Thyroid gland (tissue), 4 donors: ENCODE results near the gene CAPN13. TPM values are rescaled to one million over a fixed set of nuclear protein-coding genes. Genes with fewer than 3 reads are reported as not detected.

Source experiments
- DNase-seq, 2 donors: peaks; one replicate each; pipeline ENCODE4 v3.0.0-alpha.2; 2019
- H3K27ac ChIP-seq, 3 donors: fragments of 200-600 bp; sonication (generic); 1 replicate in 2 of 3; 2 replicates in 1 of 3; pipeline ENCODE4 v1.5.1; 2016 to 2019; ENCODE audit warnings: mild to moderate bottlenecking in 1 of 3, moderate library complexity in 1 of 3
- H3K27me3 ChIP-seq: fragments of 200-600 bp; sonication (generic); one replicate; pipeline ENCODE4 v1.5.1; 2019
- H3K36me3 ChIP-seq, 2 donors: fragments of 200-600 bp; sonication (generic); one replicate each; pipeline ENCODE4 v1.5.1; 2016 to 2019
- H3K4me1 ChIP-seq, 2 donors: fragments of 200-600 bp; sonication (generic); one replicate each; pipeline ENCODE4 v1.5.1; 2017 to 2019
- H3K4me3 ChIP-seq, 3 donors: fragments of 200-600 bp; sonication (generic); replicated peaks in 1 of 3; 1 replicate in 2 of 3; 2 replicates in 1 of 3; pipeline ENCODE4 v1.5.1; 2016; ENCODE audit warnings: mild to moderate bottlenecking in 1 of 3
- H3K9me3 ChIP-seq: fragments of 200-600 bp; sonication (generic); one replicate; pipeline ENCODE4 v1.5.1; 2017
- POLR2A ChIP-seq, 2 donors: fragments of 450-650 bp; IDR thresholded peaks; one replicate each; pipeline ENCODE4 v1.6.1; 2017; ENCODE audit warnings: antibody characterized with exemption in 2 of 2, mild to moderate bottlenecking in 2 of 2, moderate library complexity in 1 of 2
- WGBS, 2 donors: methylation state at CpG; one replicate each; pipeline ENCODE4 v1.1.5; 2017; 5-methylcytosine and 5-hydroxymethylcytosine counted together
- intact Hi-C: fragments of 100-400 bp; cut with DNase I; formaldehyde crosslinking; loops from one replicate; pipeline ENCODE4 v1.15.1; 2023
- total RNA-seq, 4 donors: library from RNA; depleted of rRNA; stranded (reverse); fragments of >200 nt; gene quantifications; one replicate each; pipeline ENCODE4 v1.2.3, GENCODE V29; 2016
- TF ChIP-seq, protein P1 (sequence below), 6 experiments: fragments of 200-600 bp in 3 of 6; fragments of 450-650 bp in 3 of 6; sonication (generic) in 3 of 6; IDR thresholded peaks; one replicate each; pipeline ENCODE4 v1.5.1; 2016 to 2019; ENCODE audit warnings: antibody characterized with exemption in 6 of 6, mild to moderate bottlenecking in 2 of 6, inconsistent platforms in 1 of 6, moderate library complexity in 1 of 6

CAPN13 gene
- total RNA-seq, 4 donors from 2014 or later = 3.0 TPM; not detected in 3

GRCh38 chr2:30738141-30738911, 68.9 kb downstream of the CAPN13 start:
- TF ChIP-seq, protein P1, sequence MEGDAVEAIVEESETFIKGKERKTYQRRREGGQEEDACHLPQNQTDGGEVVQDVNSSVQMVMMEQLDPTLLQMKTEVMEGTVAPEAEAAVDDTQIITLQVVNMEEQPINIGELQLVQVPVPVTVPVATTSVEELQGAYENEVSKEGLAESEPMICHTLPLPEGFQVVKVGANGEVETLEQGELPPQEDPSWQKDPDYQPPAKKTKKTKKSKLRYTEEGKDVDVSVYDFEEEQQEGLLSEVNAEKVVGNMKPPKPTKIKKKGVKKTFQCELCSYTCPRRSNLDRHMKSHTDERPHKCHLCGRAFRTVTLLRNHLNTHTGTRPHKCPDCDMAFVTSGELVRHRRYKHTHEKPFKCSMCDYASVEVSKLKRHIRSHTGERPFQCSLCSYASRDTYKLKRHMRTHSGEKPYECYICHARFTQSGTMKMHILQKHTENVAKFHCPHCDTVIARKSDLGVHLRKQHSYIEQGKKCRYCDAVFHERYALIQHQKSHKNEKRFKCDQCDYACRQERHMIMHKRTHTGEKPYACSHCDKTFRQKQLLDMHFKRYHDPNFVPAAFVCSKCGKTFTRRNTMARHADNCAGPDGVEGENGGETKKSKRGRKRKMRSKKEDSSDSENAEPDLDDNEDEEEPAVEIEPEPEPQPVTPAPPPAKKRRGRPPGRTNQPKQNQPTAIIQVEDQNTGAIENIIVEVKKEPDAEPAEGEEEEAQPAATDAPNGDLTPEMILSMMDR (IDR thresholded peaks at IDR 0.05) = no peak
- Histone ChIP-seq H3K4me3 (no peak overlapping the region), H3K4me1 (no peaks in the 10 kb centered on the region), H3K36me3 (no peaks in the 10 kb centered on the region), H3K27ac (no peak overlapping the region), H3K9me3 (no peaks in the 10 kb centered on the region), H3K27me3 (no peaks in the 10 kb centered on the region)
- no peak for DNase-seq
- intact Hi-C loops = no loop called here
- 71 to 77% methylated on average over 7 of the region's 7 CpGs for WGBS, 2 donors

GRCh38 chr2:30737326-30737610, 70.0 kb downstream of the CAPN13 start:
- H3K9me3 ChIP-seq = no peaks in the 10 kb centered on the region
- no peak for DNase-seq
- no peaks in the 10 kb centered on the region for H3K27me3 ChIP-seq
- no peak overlapping the region for H3K27ac ChIP-seq
- intact Hi-C loops = no loop called here
- TF ChIP-seq, protein P1 (IDR thresholded peaks at IDR 0.05) = no peak
- no peak for TF ChIP-seq POLR2A (IDR thresholded peaks at IDR 0.05)
- no peaks in the 10 kb centered on the region for H3K36me3 ChIP-seq
- no peaks in the 10 kb centered on the region for H3K4me1 ChIP-seq
- 80% methylated on average over 8 of the region's 8 CpGs for WGBS, 2 donors
- H3K4me3 ChIP-seq = no peak overlapping the region

GRCh38 chr2:30736461-30737325, 70.6 kb downstream of the CAPN13 start:
- Histone ChIP-seq H3K4me3 (no peak overlapping the region), H3K36me3 (no peaks in the 10 kb centered on the region), H3K9me3 (no peaks in the 10 kb centered on the region), H3K4me1 (no peaks in the 10 kb centered on the region), H3K27me3 (no peaks in the 10 kb centered on the region), H3K27ac (no peak overlapping the region)
- WGBS, 2 donors = 80 to 89% methylated on average over 17 to 18 of the region's 18 CpGs
- no peak for DNase-seq
- TF ChIP-seq, protein P1 (IDR thresholded peaks at IDR 0.05) = no peak
- no peak for TF ChIP-seq POLR2A (IDR thresholded peaks at IDR 0.05)
- intact Hi-C loops = no loop called here

- no peak overlapping the region for H3K4me3 ChIP-seq
- no peaks in the 10 kb centered on the region for H3K36me3 ChIP-seq
- no peak overlapping the region for H3K27ac ChIP-seq
- no peaks in the 10 kb centered on the region for H3K9me3 ChIP-seq
- H3K27me3 ChIP-seq = no peaks in the 10 kb centered on the region
- DNase-seq = no peak
- intact Hi-C loops = no loop called here
- TF ChIP-seq, protein P1 (IDR thresholded peaks at IDR 0.05) = no peak
- no peak for TF ChIP-seq POLR2A (IDR thresholded peaks at IDR 0.05)
- no peaks in the 10 kb centered on the region for H3K4me1 ChIP-seq
- 73 to 79% methylated on average over 15 of the region's 15 CpGs for WGBS, 2 donors
Observed at GRCh38 chr2:30733876-30734520, 73.2 kb downstream of the CAPN13 start.
